HG03103 (cell line): ENCODE measurements around the gene SLC2A11.
"Not testable (repeated sequence)": the region's sequence is repeated elsewhere in the genome, so short reads cannot be mapped to it uniquely, and the experiment has no call there.

Experiments used
- ATAC-seq: cut with Tn5 transposase; IDR thresholded peaks from one replicate; pipeline ENCODE4 v1.9.1; 2021; ENCODE audit warnings: low read depth; ENCODE audit not compliant: unreplicated experiment

The SLC2A11 gene

DNA sequence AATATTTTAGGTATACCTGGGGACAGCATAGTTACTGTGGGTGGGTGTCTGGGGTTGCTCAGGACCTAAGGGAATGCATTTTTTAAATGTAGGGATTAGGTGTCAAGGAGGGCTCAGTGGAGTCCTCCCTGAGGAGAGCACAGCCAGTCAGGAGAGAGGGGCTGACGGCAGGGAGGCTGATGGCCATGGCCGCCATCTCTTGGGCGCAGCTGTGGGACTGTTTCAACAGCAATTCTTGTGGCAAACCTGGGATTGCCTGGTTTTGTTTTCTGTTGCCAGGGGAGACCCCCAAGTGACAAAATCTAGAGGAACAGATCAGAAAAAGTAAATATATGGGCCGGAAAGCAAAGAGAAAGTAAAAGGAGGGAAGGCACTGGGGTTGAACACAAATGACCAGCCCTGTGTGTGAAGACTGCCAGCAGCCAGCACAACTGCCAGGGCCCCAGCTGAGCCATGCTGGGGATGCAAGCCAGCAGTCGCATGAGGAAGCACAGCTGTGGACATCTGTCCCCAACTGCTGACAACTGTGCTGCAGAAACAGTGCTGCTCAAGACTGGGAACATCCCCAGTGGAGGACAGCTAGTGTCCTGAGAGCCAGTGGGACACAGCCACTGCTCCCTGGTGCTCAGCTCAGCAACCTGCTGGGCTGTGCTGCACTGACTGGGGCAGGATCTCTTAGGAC lies 47.0 kb downstream of the SLC2A11 start:
- ATAC-seq: no peak

DNA sequence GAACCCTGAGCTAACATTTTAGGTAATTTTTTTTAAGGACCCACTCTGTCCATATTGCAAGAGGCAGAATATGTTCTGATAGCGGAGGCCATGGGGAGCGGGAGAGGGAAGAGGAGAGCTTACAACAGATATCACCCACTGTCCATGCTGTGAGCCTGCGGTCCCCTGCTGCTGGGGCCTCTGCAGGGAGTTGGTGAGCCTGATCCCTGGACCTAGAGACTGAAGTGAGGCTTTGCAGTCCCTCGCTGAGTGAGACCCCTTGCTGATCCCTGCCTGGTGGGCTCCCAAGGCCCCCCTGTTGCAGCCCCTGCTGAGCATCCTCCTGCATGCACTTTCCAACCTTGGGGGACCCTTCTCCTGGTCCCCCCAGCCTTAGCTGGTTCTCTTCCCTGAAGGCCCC lies 49.0 kb downstream of the SLC2A11 start:
- ATAC-seq: no peak

DNA sequence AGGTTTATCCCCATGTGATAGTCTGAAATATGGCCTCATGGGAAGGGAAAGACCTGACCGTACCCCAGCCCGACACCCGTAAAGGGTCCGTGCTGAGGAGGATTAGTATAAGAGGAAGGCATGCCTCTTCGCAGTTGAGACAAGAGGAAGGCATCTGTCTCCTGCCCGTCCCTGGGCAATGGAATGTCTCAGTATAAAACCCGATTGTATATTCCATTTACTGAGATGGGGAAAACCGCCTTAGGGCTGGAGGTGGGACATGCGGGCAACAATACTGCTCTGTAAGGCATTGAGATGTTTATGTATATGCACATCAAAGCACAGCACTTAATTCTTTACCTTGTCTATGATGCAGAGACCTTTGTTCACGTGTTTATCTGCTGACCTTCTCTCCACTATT lies 49.7 kb downstream of the SLC2A11 start:
- not testable (repeated sequence) for ATAC-seq

DNA sequence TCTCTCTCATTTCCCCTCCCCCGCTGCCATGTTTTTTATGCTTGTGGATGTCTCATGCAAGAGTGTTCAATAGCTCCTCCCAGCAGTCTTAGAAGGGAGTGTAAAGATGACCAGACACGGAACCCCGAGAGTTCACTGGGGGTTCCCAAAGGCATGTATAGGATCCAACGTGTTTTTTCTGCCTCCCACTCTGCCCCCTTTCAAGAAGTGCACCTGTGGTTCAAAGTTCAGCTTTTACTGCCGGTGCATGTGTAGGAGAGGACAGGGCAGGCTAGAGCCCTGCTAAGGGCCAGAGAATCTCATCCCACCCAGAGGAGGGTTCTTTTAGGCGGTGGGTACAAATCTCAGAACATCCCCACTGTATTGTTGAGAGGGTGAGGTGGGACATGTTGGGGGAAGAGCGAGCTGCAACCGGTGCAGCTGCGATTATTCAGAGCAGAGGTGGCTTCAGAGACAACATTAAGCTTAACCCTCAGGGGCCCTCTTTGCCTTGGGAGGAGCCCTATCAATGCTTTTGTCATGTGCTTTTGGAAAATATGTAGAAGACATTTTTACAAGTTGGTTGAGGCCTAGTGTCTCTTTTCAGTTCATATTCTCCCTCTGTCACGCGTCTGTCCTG lies 51.0 kb downstream of the SLC2A11 start:
- ATAC-seq: no peak

DNA sequence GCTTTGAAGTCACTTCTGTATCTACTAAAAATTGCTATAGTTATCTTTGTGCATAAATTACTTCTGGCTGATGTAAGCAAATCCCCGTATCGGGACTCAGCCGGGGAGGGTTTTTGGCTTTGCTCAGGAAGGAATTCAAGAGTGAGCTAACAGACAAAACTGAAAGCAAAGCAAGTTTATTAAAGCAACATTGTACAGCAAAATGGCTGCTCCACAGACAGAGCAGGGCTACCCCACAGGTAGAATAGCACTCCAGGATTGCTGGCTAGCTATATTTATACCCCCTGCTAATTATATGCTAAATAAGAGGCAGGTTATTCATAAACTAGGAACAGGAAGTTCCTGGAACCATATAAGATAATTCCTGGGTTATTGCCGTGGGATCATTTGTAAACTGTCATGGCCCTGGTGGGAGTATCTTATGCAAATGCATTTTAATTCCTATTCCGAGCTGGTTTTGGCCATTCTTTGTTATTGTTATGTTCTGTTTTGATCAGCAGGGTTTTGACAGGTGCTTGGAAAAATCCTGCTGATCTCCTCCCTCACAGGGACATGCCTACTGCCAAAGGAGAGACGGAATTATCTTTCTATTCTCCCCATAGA lies 51.7 kb downstream of the SLC2A11 start:
- ATAC-seq: no peak

DNA sequence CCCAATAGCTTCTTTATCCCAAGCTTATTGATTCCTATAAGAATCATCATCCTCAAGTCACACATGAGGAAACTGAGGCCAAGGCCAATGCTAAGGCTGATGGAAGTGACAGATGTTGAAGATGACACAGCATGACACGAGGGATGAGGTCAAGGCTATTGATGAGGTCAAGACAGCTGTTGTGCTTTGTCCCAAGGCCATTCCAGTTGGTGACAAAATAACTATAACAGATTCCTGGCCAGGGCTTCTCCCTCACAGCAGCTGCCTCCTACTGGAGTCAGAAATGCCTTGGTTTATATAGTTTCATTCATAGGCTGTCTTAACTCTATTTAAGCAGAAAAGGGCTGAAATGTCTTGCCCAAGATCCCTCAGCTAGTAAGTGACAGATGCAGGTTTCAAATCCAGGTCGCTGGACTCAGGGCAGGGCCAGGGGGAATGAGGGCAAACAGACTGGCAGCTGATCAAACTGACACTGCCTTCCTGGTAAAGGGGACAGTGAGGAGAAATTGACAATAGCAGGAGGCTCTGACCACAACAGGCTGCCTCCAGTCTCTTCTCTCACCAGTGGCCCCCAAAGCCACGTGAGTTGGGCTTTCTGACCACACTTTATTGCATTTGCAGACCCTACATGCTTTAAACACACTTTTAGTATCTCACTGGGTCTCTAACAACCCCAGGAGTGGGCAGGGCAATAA lies 53.0 kb downstream of the SLC2A11 start:
- no peak for ATAC-seq

DNA sequence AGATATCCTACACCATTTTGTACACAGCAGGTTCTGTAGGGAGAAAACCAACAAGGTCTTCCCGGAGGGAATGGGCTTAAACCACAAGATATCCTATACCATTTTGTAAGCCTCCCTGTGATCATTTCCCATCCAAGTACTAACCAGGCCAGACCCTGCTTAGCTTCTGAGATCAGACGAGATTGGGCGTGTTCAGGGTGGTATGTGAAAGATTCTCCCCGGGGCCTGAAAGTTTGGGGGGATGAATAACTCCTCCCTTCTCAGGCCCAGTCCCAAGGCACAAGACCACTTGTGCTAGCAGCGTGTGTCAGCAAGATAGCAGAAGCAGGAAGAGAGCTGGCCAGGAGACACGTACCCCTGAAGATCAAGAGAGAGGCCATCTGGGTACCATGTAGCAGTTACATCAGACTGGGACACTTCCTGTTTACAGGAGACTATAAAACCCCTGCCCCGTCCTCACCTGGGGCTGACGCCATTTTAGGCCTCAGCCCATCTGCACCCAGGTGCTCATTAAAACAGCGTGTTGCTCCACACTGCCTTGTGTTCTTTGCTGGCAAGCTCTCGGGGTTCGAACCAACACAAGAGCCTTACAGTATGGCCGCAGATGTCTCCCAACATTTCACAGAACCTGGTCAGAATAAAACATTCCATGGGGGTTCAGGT lies 53.8 kb downstream of the SLC2A11 start:
- ATAC-seq: no peak

DNA sequence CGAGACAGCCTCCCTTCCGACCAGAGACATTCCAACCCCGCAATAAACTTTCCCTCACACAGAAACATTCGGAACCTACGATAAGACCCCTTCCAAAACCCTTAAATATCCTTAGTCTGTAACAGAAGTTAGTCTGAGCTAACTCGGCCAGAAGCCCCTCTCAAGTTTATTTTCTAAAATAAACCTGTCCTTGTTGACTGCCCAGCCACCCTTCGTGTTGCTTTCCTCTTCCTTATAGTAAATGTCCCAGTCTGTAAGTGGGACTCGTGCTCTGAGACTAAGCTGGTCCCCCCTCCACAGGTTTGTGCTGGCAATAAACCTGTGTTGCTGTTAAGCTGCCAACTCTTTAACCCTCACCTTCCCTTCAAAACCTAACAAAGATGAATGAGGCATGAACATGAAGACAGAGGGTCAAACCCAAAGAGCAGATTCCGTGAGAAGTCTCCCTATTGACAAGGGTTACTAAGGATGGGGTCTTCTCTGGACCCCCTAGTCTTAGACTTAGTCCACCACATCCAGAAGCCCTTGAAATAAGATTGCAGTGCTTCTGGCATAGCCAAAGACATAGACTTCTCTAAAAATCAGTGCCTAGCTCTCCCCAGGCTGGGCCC lies 54.7 kb downstream of the SLC2A11 start:
- ATAC-seq: no peak

DNA sequence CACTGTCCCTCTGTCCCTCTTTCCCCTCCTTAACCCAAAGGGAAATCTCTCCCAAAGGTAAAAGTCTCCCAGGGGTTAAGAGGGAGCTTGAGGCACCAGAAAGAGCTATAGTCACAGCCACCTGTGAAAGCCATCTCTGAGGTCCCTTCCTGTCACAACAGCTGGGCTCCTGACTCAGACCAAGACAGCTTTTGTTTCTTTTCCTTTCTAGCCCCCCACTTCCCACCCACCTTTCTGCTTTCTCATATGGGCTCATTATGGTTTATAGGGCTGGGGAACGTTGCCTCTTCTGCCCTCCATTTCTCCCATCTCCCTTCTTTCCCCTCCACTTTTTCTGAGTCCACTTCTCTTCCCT lies 55.6 kb downstream of the SLC2A11 start:
- ATAC-seq: no peak

DNA sequence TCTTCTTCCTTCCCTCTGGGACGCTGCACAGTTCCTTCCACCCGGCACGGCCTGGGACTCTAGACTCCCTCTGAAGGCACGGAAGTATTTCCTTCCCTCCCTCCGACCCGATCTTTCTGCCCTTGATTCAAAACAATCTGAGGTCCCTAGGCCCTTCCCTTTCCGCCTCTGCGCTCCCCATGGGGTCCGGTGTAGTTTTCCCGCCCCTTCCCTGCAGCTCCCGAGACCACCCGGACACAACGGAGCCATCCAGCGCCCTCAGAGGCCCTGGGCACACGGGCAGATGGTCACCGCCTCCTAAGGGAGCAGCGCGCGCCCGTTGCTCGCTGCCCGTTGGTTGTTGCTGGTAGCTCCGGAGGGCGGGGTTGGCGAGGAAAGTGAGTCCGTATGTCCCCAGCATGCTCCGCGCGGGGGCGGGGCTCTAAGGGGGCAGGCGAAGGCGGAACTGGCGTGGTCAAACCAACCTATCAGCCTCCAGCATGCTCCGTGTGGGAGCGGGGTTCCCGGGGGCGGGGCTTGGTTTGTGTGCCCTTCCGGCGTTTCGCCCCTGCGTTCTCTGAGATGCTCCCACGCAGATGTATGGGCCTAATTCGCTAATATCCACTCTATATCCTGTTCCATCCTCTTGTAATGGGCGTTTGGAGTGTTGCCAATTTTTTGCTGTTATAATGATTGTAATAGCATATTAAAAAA lies 56.1 kb downstream of the SLC2A11 start:
- peak; percentile 93 for ATAC-seq

DNA sequence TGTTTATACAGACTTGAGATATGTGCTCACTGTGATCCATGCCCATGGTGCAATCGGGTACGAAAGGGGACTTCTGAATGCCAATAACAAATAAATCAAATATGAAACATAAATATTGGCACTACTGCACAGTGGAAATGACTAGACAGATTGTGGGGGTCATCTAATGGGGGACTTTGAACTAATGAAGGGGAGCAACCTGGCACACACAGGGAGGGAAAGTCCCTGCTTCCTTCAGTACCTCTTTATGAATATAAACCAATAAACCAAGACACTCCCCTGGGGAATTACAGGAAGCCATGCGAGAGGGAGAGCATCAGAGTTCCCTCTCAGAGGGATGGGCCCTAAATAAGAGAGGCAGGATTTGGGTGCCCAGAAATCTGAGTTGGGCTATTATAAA lies 57.6 kb downstream of the SLC2A11 start:
- no peak for ATAC-seq

DNA sequence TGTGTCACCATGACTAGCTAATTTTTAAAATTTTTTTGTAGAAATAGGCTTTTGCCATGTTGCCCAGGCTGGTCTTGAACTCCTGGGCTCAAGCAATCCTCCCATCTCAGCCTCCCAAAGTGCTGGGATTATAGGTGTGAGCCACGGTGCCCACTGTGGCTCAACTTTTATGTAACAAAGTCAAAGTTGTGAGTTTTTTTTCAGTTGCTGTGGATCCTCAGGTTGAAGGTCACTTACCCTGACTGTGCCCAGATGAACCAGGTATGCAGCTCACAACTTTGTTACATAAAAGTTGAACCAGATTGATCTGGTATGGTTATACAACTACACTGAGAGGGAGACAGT lies 62.6 kb downstream of the SLC2A11 start:
- ATAC-seq: not testable (repeated sequence)

DNA sequence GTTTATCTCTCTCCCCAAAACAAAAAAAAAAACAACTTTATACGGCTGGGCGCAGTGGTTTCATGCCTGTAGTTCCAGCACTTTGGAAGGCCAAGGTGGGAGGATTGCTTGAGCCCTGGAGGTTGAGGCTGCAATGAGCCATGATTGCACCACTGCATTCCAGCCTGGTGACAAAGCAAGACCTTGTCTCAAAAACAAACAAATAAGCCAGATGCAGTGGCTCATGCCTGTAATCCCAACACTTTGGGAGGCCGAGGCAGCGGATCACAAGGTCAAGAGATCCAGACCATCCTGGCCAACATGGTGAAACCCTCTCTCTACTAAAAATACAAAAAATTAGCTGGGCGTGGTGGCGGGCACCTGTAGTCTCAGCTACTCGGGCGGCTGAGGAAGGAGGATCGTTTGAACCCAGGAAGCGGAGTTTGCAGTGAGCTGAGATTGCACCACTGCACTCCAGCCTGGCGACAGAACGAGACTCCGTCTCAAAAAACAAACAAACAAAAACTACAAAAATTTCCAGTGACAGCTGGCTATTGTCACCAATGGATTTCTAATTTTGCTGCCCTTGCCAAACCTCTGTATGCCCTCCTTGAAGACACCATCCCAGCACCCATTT lies 64.0 kb downstream of the SLC2A11 start:
- not testable (repeated sequence) for ATAC-seq

DNA sequence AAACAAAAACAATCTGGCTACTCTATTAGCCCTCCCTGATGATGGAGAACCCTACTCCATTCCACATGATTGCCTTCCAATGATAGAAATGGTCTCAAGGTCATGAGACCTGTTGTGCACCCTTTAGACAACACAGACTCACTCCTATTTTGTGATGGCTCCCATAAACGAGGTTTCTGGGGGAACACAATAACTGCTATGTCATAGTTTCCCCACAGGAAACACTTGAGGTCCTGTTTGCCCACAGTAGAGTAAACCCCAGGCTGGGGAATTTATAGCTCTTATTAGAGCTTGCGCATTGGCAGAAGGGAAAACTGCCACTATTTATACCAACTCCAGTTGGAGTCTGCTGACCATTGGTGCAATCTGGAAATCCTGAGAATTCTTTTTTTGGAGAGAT lies 65.2 kb downstream of the SLC2A11 start:
- ATAC-seq: no peak

DNA sequence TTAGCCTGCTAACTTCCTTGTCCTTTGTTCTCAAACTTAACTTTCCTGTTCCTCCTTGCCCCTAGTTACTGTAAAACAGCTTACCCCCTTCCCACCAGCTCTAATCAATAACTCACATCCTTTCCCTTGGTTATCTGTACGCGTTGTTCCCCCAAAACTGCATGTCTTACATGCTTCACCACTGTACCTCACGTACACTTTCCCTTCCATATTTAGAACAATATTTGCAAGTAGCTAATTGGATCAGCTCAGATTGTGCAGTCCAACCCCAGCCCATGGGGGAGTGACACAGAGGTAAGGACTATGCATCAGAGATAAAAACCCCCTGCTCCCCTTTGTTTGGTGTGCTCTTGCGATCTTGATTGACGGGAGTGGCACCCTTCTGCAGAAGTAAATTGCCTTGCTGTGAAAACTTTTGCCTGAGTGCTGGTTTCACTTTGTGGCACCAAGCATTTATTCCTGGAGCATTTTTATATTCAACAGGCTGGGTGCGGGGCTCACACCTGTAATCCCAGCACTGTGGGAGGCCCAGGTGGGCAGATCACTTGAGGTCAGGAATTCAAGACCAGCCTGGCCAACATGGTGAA lies 67.4 kb downstream of the SLC2A11 start:
- ATAC-seq: no peak

DNA sequence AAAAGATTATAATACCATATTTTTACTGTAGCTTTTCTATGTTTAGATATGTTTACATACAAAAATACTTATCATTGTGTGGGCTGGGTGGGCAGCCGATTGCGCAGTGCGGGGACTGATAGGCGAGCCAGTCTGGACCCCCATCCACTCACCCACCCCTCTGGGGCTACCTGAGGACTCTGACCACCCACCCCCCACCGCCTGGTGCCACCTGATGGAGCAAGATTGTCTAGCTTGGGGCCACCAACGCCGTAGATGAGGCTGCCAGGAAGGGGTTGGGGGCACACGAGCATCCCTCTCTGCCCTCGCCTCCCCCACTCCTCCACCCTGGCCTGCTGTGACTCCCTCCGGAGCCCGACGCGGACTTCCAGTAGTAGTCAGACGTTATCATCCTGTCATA lies 68.9 kb downstream of the SLC2A11 start:
- no peak for ATAC-seq
